ENCODE data around the gene IL1RAPL1.

IL1RAPL1 gene

DNA sequence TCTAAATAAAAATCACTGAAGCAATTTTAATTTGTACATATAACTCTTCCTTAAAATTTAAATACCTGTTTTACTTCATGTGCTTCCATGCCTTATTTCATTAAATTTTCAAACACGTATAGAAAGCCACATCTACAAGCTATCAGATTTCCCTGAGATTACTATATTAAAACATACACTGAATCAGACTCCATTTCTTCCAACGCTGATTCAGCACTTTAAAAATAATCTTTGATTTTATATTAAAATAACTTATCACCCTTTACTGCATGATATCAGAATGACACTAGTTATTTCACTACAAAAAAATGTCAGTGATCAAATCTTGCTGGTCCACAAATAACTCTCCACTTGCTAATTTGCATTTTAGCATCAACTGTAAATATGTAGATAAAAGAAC is 550.8 kb downstream of the IL1RAPL1 start:
- DNase-seq: no peak
- Histone ChIP-seq H3K4me1 (no peaks in the 10 kb centered on the region), H3K27me3 (no peaks in the 10 kb centered on the region), H3K4me3 (ENCODE audit: low read depth, low read length) (no peak overlapping the region), H3K9me3 (no peaks in the 10 kb centered on the region), H3K36me3 (no peaks in the 10 kb centered on the region)
- TF ChIP-seq CTCF (IDR thresholded peaks at IDR 0.05; ENCODE audit: low read depth, low read length): no peak

DNA sequence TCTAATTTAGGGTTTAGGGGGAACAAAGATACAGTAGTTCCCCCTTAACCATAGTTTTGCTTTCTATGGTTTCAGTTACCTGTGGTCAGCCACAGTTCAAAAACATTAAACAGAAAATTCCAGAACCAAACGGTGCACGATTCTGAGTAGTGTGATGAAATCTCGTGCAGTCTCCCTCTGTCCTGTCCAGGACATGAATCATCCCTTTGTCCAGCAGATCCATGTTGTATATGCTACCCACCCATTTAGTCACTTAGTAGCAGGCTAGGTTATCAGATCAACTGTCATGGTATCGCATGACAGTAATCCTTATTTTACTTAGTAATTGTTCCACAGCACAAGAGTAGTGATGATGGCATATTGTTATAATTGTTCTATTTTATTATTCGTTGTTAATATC is 556.1 kb downstream of the IL1RAPL1 start:
- Histone ChIP-seq H3K36me3 (no peaks in the 10 kb centered on the region), H3K4me3 (ENCODE audit: low read depth, low read length) (no peak overlapping the region), H3K9me3 (no peaks in the 10 kb centered on the region), H3K27me3 (no peaks in the 10 kb centered on the region), H3K4me1 (no peaks in the 10 kb centered on the region)
- no peak for TF ChIP-seq CTCF (IDR thresholded peaks at IDR 0.05; ENCODE audit: low read depth, low read length)
- DNase-seq: no peak

- Histone ChIP-seq H3K4me3 (ENCODE audit: low read depth, low read length) (no peak overlapping the region), H3K36me3 (no peaks in the 10 kb centered on the region), H3K27me3 (no peaks in the 10 kb centered on the region), H3K9me3 (no peaks in the 10 kb centered on the region), H3K4me1 (no peaks in the 10 kb centered on the region)
- no peak for TF ChIP-seq CTCF (IDR thresholded peaks at IDR 0.05; ENCODE audit: low read depth, low read length)
- no peak for DNase-seq
These were observed 556.5 kb downstream of the IL1RAPL1 start for GRCh38 chrX:29143756-29144155.

DNA sequence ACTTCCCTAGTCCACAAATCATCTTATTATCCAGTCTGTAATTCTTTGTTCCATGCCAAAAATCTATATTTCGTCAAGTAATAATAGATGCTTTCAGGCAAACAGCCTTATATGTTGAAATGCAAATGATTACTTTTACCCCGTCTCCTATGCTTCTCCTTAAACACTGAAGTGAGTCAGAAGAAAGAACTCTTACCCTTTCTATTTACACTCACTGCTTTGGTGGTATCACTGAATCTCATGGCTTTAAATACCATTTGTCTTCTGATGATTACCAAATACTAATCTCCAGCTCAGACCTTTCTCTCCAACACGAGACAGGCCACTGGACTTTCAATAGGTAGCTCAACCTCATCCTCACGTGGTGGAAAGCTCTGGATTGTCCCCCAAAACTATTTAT is 558.1 kb downstream of the IL1RAPL1 start:
- Histone ChIP-seq H3K36me3 (no peaks in the 10 kb centered on the region), H3K4me3 (ENCODE audit: low read depth, low read length) (no peak overlapping the region), H3K27me3 (no peaks in the 10 kb centered on the region), H3K4me1 (no peaks in the 10 kb centered on the region), H3K9me3 (no peaks in the 10 kb centered on the region)
- no peak for DNase-seq
- TF ChIP-seq CTCF (IDR thresholded peaks at IDR 0.05; ENCODE audit: low read depth, low read length): no peak

- H3K4me3 ChIP-seq (ENCODE audit: low read depth, low read length): no peak overlapping the region
- no peaks in the 10 kb centered on the region for H3K9me3 ChIP-seq
- no peaks in the 10 kb centered on the region for H3K27me3 ChIP-seq
- no peak for TF ChIP-seq CTCF (IDR thresholded peaks at IDR 0.05; ENCODE audit: low read depth, low read length)
- no peaks in the 10 kb centered on the region for H3K4me1 ChIP-seq
- no peak for DNase-seq
- no peaks in the 10 kb centered on the region for H3K36me3 ChIP-seq
These were observed 561.3 kb downstream of the IL1RAPL1 start for GRCh38 chrX:29148511-29148910.

DNA sequence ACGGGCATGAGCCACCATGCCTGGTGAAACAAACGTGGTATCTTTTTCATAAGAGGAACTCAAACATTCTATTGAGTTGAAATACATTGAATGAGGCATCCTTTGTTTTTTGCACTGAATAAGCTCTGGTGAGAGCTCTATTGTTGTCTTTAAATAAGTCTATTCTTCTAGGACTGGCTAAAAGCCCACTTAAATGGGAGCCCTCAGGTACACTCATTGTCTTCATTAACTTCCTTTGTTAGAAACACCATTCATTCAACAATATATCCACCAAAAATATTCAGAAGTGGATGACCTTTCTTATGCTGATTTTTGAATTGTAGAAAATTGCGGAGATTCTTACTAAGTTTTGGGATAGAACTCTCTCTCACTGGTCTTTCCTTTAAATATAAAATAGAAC is 568.0 kb downstream of the IL1RAPL1 start:
- no peak for TF ChIP-seq CTCF (IDR thresholded peaks at IDR 0.05; ENCODE audit: low read depth, low read length)
- Histone ChIP-seq H3K9me3 (no peaks in the 10 kb centered on the region), H3K4me3 (ENCODE audit: low read depth, low read length) (no peak overlapping the region), H3K27me3 (no peaks in the 10 kb centered on the region), H3K36me3 (no peaks in the 10 kb centered on the region), H3K4me1 (no peaks in the 10 kb centered on the region)
- no peak for DNase-seq
